Measurements from ENCODE around the gene FAM168A. TPM values are rescaled to one million over a fixed set of nuclear protein-coding genes. Genes with fewer than 3 reads are reported as not detected.

Gene FAM168A
- total and polyA plus RNA-seq, 10 donors = 2.7 to 33.2 (median 22.7) TPM

DNA sequence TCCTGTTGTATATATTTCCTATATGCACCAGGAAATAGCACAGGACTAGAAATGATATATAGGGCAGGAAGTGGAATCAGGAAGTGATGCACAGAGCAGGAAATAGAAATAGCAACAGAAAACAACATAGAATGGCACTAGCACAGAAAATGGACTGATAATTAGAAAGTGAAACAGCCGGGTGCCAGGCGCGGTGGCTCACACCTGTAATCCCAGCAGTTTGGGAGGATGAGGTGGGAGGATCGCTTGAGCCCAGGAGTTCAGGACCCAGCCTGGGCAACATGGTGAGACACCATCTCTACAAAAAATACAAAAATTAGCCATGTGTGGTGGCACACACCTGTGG, 231.7 kb downstream of the FAM168A start:
- DNase-seq = no peak
- no peaks in the 10 kb centered on the region for H3K27me3 ChIP-seq (replicated peaks in 1 of 7)
- peaks cover 0 to 66% (median 10%) of the 10 kb centered on the region in 6 donors for H3K36me3 ChIP-seq
- intact Hi-C loops (cut with DNase I; ENCODE audit: low total_unique reads) = no loop called here
- 42 to 59% (median 53%) methylated on average over 4 of the region's 4 CpGs for whole genome bisulfite sequencing, 5 donors
- peaks cover 14 to 38% (median 27%) of the 10 kb centered on the region in 6 donors for H3K4me1 ChIP-seq
- peak overlapping the region; percentile 52 to 85 (median 68) for H3K27ac ChIP-seq
- H3K4me3 ChIP-seq = peak overlapping the region in 1 of 8 donors; percentile 14
- TF ChIP-seq POLR2A (IDR thresholded peaks at IDR 0.05) = no peak
- TF ChIP-seq, protein P1, sequence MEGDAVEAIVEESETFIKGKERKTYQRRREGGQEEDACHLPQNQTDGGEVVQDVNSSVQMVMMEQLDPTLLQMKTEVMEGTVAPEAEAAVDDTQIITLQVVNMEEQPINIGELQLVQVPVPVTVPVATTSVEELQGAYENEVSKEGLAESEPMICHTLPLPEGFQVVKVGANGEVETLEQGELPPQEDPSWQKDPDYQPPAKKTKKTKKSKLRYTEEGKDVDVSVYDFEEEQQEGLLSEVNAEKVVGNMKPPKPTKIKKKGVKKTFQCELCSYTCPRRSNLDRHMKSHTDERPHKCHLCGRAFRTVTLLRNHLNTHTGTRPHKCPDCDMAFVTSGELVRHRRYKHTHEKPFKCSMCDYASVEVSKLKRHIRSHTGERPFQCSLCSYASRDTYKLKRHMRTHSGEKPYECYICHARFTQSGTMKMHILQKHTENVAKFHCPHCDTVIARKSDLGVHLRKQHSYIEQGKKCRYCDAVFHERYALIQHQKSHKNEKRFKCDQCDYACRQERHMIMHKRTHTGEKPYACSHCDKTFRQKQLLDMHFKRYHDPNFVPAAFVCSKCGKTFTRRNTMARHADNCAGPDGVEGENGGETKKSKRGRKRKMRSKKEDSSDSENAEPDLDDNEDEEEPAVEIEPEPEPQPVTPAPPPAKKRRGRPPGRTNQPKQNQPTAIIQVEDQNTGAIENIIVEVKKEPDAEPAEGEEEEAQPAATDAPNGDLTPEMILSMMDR (IDR thresholded peaks at IDR 0.05 in 8 of 11, conservative IDR thresholded peaks at IDR 0.05 in 3 of 11) = no peak
- TF ChIP-seq POLR2AphosphoS5 (IDR thresholded peaks at IDR 0.05) = no peak
- no peaks in the 10 kb centered on the region for H3K9me3 ChIP-seq

DNA sequence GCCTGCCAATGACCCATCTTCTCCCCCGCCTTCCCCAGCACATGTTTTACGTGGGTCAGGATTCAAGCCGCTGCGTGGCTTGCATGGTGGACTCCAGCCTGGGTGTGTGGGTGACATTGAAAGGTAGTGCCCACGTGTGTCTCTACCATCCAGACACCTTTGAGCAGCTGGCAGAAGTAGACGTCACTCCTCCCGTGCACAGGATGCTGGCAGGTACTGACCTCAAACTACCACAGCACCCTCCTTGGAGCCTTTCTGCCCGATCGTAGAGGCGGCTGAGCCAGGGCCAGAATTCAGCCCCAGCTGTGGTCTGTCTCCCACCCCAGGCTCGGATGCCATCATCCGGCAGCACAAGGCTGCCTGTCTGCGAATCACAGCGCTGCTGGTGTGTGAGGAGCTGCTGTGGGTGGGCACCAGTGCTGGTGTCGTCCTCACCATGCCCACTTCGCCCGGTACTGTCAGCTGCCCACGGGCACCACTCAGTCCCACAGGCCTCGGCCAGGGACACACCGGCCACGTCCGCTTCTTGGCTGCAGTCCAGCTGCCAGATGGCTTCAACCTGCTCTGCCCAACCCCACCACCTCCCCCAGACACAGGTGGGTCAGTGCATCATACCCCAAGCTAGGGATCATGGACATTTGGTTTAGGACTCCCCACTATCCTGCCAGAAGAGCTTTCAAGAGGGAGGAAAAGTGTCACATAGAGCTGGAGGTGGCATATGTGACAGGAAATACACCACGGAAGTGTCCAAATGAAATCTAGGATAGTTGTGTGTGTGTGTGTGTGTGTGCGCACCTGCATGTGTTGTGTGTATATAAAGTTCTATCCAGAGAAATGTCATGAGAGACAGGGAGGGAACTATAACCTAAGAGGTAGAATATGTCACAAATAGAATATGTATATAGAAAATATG, 232.3 kb downstream of the FAM168A start:
- Histone ChIP-seq H3K9me3 (no peaks in the 10 kb centered on the region), H3K4me1 (peaks cover 14 to 38% (median 27%) of the 10 kb centered on the region in 6 donors), H3K36me3 (peaks cover 0 to 73% (median 10%) of the 10 kb centered on the region in 6 donors), H3K27me3 (replicated peaks in 1 of 7) (no peaks in the 10 kb centered on the region), H3K4me3 (no peak overlapping the region), H3K27ac (peak overlapping the region in 7 of 8 donors; percentile 27 to 85 (median 70))
- intact Hi-C loops (cut with DNase I; ENCODE audit: low total_unique reads) = no loop called here
- TF ChIP-seq POLR2AphosphoS5 (IDR thresholded peaks at IDR 0.05) = peak in 1 of 3 donors; percentile 42
- TF ChIP-seq, protein P1 (IDR thresholded peaks at IDR 0.05 in 8 of 11, conservative IDR thresholded peaks at IDR 0.05 in 3 of 11) = no peak
- peak; percentile 82 for DNase-seq
- 86 to 89% (median 86%) methylated on average over 10 to 24 of the region's 24 CpGs for WGBS, 5 donors

DNA sequence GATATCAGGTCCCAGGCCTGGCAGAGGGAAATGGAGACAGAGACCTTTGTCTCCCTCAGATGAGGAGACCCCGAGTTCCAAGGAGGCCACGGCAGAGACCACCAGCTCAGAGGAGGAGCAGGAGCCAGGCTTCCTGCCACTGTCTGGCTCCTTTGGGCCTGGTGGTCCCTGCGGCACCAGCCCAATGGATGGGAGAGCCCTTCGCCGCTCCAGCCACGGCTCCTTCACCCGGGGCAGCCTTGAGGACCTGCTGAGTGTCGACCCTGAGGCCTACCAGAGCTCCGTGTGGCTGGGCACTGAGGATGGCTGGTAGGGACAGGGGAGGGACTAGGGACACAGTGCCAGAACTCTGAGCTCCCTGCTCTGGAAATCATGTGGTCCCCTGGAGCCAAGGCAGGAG, 234.8 kb downstream of the FAM168A start:
- DNase-seq = no peak
- H3K36me3 ChIP-seq = peaks cover 0 to 86% (median 10%) of the 10 kb centered on the region in 6 donors
- no peak overlapping the region for H3K4me3 ChIP-seq
- no peaks in the 10 kb centered on the region for H3K9me3 ChIP-seq
- no peaks in the 10 kb centered on the region for H3K27me3 ChIP-seq (replicated peaks in 1 of 7)
- no peak for TF ChIP-seq POLR2A (IDR thresholded peaks at IDR 0.05)
- TF ChIP-seq, protein P1 (IDR thresholded peaks at IDR 0.05 in 8 of 11, conservative IDR thresholded peaks at IDR 0.05 in 3 of 11) = no peak
- TF ChIP-seq POLR2AphosphoS5 (IDR thresholded peaks at IDR 0.05) = no peak
- H3K4me1 ChIP-seq = peaks cover 14 to 33% (median 26%) of the 10 kb centered on the region in 6 donors
- intact Hi-C loops (cut with DNase I; ENCODE audit: low total_unique reads) = no loop called here
- WGBS, 5 donors = 92 to 98% (median 94%) methylated on average over 7 to 9 of the region's 9 CpGs; no CpG with 5 or more reads in 1 of the 5 donors
- H3K27ac ChIP-seq = peak overlapping the region in 1 of 8 donors; percentile 85

Measured in spleen (tissue), 11 donors.